Erythroblast (primary cell): ENCODE measurements around the gene IFIT3.

ENCODE experiments used
- GATA1 ChIP-seq: IDR thresholded peaks from 2 replicates; pipeline ENCODE4 v1.6.1; 2011; ENCODE audit warnings: low read depth, mild to moderate bottlenecking, control low read depth, low read length, moderate library complexity
- POLR2A ChIP-seq: IDR thresholded peaks from 2 replicates; pipeline ENCODE4 v1.6.1; 2011; ENCODE audit warnings: mild to moderate bottlenecking, low read length

- TF ChIP-seq POLR2A = no peak
- no peak for TF ChIP-seq GATA1
These were observed 2.9 kb downstream of the IFIT3 start for GRCh38 chr10:89330537-89331212.
